GM12878 (cell line): Measurements from ENCODE around the gene COL13A1. TPM values are rescaled to one million over a fixed set of nuclear protein-coding genes. Genes with fewer than 3 reads are reported as not detected.

Source experiments
- ATAC-seq: fragments of 200-7000 bp; cut with Tn5 transposase; 3 replicates; pipeline ENCODE4 v1.9.1; 2020; ENCODE audit warnings: mild to moderate bottlenecking, moderate library complexity
- BruUV-seq: library from RNA; stranded (reverse); fragments of 400-500 nt; replicated peaks from 2 replicates; lab custom pipeline; 2021; lab: Mats Ljungman, UMichigan
- CTCF ChIA-PET: fragments of 300-600 bp; sonication (Branson Sonifier 250); formaldehyde crosslinking; extraction: SDS; loops from one replicate; lab custom pipeline; 2021; ENCODE audit warnings: inconsistent platforms; lab: Yijun Ruan, JAX
- POLR2A ChIA-PET: fragments of 350-600 bp; formaldehyde crosslinking; extraction: SDS; loops from one replicate; lab custom pipeline; 2021; ENCODE audit warnings: inconsistent platforms; lab: Charles Lee
- RAD21 ChIA-PET: fragments of 300-600 bp; sonication (Branson Sonifier 250); formaldehyde crosslinking; loops from one replicate; lab custom pipeline; 2023; ENCODE audit warnings: antibody characterized with exemption; ENCODE audit not compliant: unreplicated experiment; lab: Charles Lee
- SMC1A ChIA-PET: fragments of 300-600 bp; sonication (Branson Sonifier 250); formaldehyde crosslinking; loops from one replicate; lab custom pipeline; 2023; ENCODE audit not compliant: unreplicated experiment, uncharacterized antibody; lab: Charles Lee
- DNase-seq: peaks from one replicate; pipeline ENCODE4 v3.0.0-alpha.2; 2011; ENCODE audit warnings: low read depth, low spot score
- FAIRE-seq: peaks from 3 replicates; lab custom pipeline; 2011; peaks lifted over from hg19 to GRCh38; lab: Jason Lieb, UNC
- H2AFZ ChIP-seq: 2 replicates; pipeline ENCODE4 v1.6.0; 2011; ENCODE audit warnings: low read depth, low read length, control low read depth; ENCODE audit not compliant: control insufficient read depth
- H3K27ac ChIP-seq: 2 replicates; pipeline ENCODE4 v1.5.1; 2011; ENCODE audit warnings: control low read depth; ENCODE audit not compliant: control insufficient read depth, insufficient read depth
- H3K27me3 ChIP-seq, 2 experiments: replicated peaks in 1 of 2; 2 replicates each; pipeline versions ENCODE4 v1.6.0 to v1.6.1; 2011; ENCODE audit warnings: low read length in 1 of 2; ENCODE audit not compliant: control insufficient read depth in 2 of 2, insufficient read depth in 2 of 2
- H3K36me3 ChIP-seq, 2 experiments: 2 replicates each; pipeline ENCODE4 v1.5.1; 2011; ENCODE audit warnings: low read length in 1 of 2; ENCODE audit not compliant: control insufficient read depth in 2 of 2, insufficient read depth in 2 of 2
- H3K4me1 ChIP-seq: 2 replicates; pipeline ENCODE4 v1.6.1; 2011; ENCODE audit warnings: mild to moderate bottlenecking, low read length, moderate library complexity, mixed read lengths; ENCODE audit not compliant: control insufficient read depth, insufficient read depth
- H3K4me2 ChIP-seq: 2 replicates; pipeline ENCODE4 v1.6.0; 2011; ENCODE audit warnings: control low read depth; ENCODE audit not compliant: control insufficient read depth, insufficient read depth
- H3K4me3 ChIP-seq: fragments of 200-600 bp; sonication (generic); 2 replicates; pipeline ENCODE4 v1.5.1; 2016
- H3K79me2 ChIP-seq: 2 replicates; pipeline ENCODE4 v1.6.0; 2011; ENCODE audit warnings: low read length; ENCODE audit not compliant: control insufficient read depth, insufficient read depth
- H3K9ac ChIP-seq: 2 replicates; pipeline ENCODE4 v1.8.0; 2011; ENCODE audit warnings: low read length, control low read depth, mixed read lengths; ENCODE audit not compliant: control insufficient read depth, insufficient read depth
- H3K9me3 ChIP-seq: replicated peaks from 3 replicates; pipeline ENCODE4 v1.5.1; 2011; ENCODE audit warnings: mild to moderate bottlenecking, low read length; ENCODE audit not compliant: control insufficient read depth, insufficient read depth
- H4K20me1 ChIP-seq: 2 replicates; pipeline ENCODE4 v1.6.0; 2011; ENCODE audit not compliant: control insufficient read depth, insufficient read depth
- BCL11A ChIP-seq: IDR thresholded peaks from 2 replicates; pipeline ENCODE4 v1.6.1; 2011; ENCODE audit warnings: low read depth, low read length
- BHLHE40 ChIP-seq, 2 experiments: fragments of 450-650 bp in 1 of 2; IDR thresholded peaks; 2 replicates each; pipeline ENCODE4 v1.6.1; 2011 to 2017; ENCODE audit warnings: low read depth in 2 of 2, borderline replicate concordance in 1 of 2, improper control_type of control experiment in 1 of 2, low read length in 1 of 2, mild to moderate bottlenecking in 1 of 2
- IRF5 ChIP-seq: fragments of 450-650 bp; IDR thresholded peaks from 2 replicates; pipeline ENCODE4 v1.6.1; 2017; ENCODE audit warnings: borderline replicate concordance
- MXI1 ChIP-seq: fragments of 150-350 bp; IDR thresholded peaks from 2 replicates; pipeline ENCODE4 v1.6.1; 2011; ENCODE audit warnings: low read depth, mild to moderate bottlenecking, inconsistent platforms, low read length, improper control_type of control experiment
- NFYB ChIP-seq: IDR thresholded peaks from 2 replicates; pipeline ENCODE4 v1.6.1; 2011; ENCODE audit warnings: low read depth, mild to moderate bottlenecking, low read length, improper control_type of control experiment, moderate library complexity; ENCODE audit not compliant: insufficient read depth
- POLR2A ChIP-seq: IDR thresholded peaks from 2 replicates; pipeline ENCODE4 v1.6.1; 2011; ENCODE audit warnings: low read depth, mild to moderate bottlenecking, low read length
- RELA ChIP-seq: fragments of 450-650 bp; IDR thresholded peaks from 2 replicates; pipeline ENCODE4 v1.8.0; 2014; ENCODE audit warnings: borderline replicate concordance; ENCODE audit not compliant: partially characterized antibody
- SP1 ChIP-seq: IDR thresholded peaks from one replicate; pipeline ENCODE4 v1.6.1; 2011; ENCODE audit warnings: low read depth, low read length
- SREBF2 ChIP-seq: IDR thresholded peaks from 2 replicates; pipeline ENCODE4 v1.6.1; 2012; ENCODE audit warnings: mild to moderate bottlenecking, low read length
- SRF ChIP-seq, 2 experiments: IDR thresholded peaks; 2 replicates each; pipeline ENCODE4 v1.6.1; 2011; ENCODE audit warnings: low read depth in 2 of 2, low read length in 2 of 2, mild to moderate bottlenecking in 1 of 2, moderate library complexity in 1 of 2
- ZNF592 ChIP-seq: fragments of 450-650 bp; IDR thresholded peaks from 2 replicates; pipeline ENCODE4 v1.6.1; 2017; ENCODE audit warnings: mild to moderate bottlenecking, moderate library complexity
- ZNF687 ChIP-seq: fragments of 450-650 bp; IDR thresholded peaks from 2 replicates; pipeline ENCODE4 v1.6.1; 2017; ENCODE audit warnings: mild to moderate bottlenecking, moderate library complexity
- WGBS: methylation state at CpG from one replicate; pipeline ENCODE4 v1.1.6; 2016; ENCODE audit warnings: low lambda C conversion rate; ENCODE audit not compliant: insufficient replicate concordance, insufficient coverage; ENCODE audit errors: missing lambda C conversion rate; 5-methylcytosine and 5-hydroxymethylcytosine counted together
- in situ Hi-C: fragments of 300-500 bp; cut with MboI; formaldehyde crosslinking; loops from 9 replicates; pipeline ENCODE4 v1.14.3; 2018; ENCODE audit warnings: mixed read lengths
- intact Hi-C: fragments of 100-400 bp; cut with micrococcal nuclease; formaldehyde crosslinking; loops from one replicate; pipeline ENCODE4 v1.14.2; 2022; ENCODE audit not compliant: unreplicated experiment
- polyA plus RNA-seq, 11 experiments: library from polyadenylated mRNA; depleted of rRNA in 4 of 11; unstranded in 6 of 11; stranded (reverse) in 5 of 11; fragments of >200 nt; fragmentation: Nextera tagmentation in 4 of 11; fragmentation: Illumina TruSeq in 1 of 11; extraction: Ambion mirVana in 4 of 11; extraction: Trizol in 1 of 11; gene quantifications; 1 replicate in 1 of 11; 2 replicates in 10 of 11; pipeline versions ENCODE4 v1.2.1 to v1.2.3, GENCODE V29; 2011 to 2016; ENCODE audit warnings: inconsistent platforms in 2 of 11, missing spikeins in 2 of 11, low read depth in 1 of 11
- total RNA-seq, 4 experiments: library from RNA; depleted of rRNA in 3 of 4; stranded (reverse); fragments of >200 nt in 3 of 4; fragmentation: Illumina TruSeq in 1 of 4; extraction: Trizol in 1 of 4; gene quantifications; 2 replicates each; pipeline versions ENCODE4 v1.2.1 to v1.2.3, GENCODE V29; 2013 to 2021

Gene COL13A1
- total and polyA plus RNA-seq, 10 of the 15 experiments (the other 5 are each of a cell fraction or from before 2014, with no cell fraction given) = 0.03 to 0.15 (median 0.05) TPM; not detected in 7

DNA sequence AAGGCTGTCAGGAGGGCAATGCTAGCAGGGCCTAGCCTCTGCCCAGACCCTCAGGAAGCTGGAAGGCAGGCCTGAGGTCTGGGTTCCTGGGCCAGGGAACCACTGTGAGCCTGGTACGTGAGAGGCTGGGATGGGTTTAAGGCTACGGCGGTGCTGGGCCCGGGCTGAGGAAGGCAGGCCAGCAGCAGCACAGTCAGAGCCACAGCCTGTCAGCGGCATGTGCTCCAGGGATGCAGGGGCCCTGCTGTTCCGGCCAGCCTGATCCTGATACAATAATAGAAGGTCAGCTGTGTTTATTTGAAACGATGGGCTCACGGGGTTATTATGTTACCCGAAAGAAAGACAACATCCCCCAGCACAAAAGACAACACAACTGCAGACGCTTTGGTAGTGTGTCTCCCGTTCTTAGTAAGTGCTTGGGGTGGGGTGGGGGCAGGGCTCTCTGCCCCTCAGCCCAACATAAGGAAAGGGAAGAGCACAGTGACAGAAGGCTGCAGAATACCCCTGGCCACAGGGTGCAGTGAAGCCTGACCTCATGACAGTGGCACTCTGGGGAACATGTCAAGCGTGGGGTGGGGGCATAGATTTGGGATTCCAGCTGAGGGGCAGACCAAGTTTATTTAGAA, 95.0 kb downstream of the COL13A1 start:
- 0 out of 2 replicates have a peak, but pooled peaks cover 3% of the 10 kb centered on the region for H4K20me1 ChIP-seq
- FAIRE-seq = no peak
- ChIA-PET SMC1A (no interaction called here), RAD21 (no interaction called here), CTCF (interaction anchor here (0.6 to 1.2 kb wide), 2 partner anchors 61 to 1079 kb away, joined by 3 read pairs; no protein-coding TSS in a partner anchor), POLR2A (no interaction called here)
- no peak overlapping the region for H3K4me3 ChIP-seq
- ATAC-seq = no peak
- H3K9ac ChIP-seq = no peak overlapping the region
- H3K36me3 ChIP-seq = no peaks in the 10 kb centered on the region
- H3K4me2 ChIP-seq = no peak overlapping the region
- H3K27ac ChIP-seq = no peak overlapping the region
- BruUV-seq = no TSS peak
- H3K4me1 ChIP-seq = no peaks in the 10 kb centered on the region
- in situ Hi-C loops = no loop called here
- no peaks in the 10 kb centered on the region for H3K79me2 ChIP-seq
- WGBS = 27% methylated on average over 12 of the region's 12 CpGs
- no peak for DNase-seq
- TF ChIP-seq BCL11A = no peak
- TF ChIP-seq NFYB = no peak
- no peak for TF ChIP-seq RELA
- no peak for TF ChIP-seq SP1
- no peak for TF ChIP-seq ZNF592
- no peak for TF ChIP-seq ZNF687
- TF ChIP-seq SREBF2 = no peak
- TF ChIP-seq IRF5 = no peak
- TF ChIP-seq MXI1 = no peak
- no peak for TF ChIP-seq BHLHE40 (IDR thresholded peaks at IDR 0.05; ENCODE audit: borderline replicate concordance in 1 of 2, low read depth in 2 of 2, low read length in 1 of 2)
- no peak for TF ChIP-seq SRF (IDR thresholded peaks at IDR 0.05; ENCODE audit: low read depth in 2 of 2, low read length in 2 of 2)
- TF ChIP-seq POLR2A = no peak
- TF ChIP-seq, all 136 proteins: peak for 0
- Histone ChIP-seq H3K9me3 (no peaks in the 10 kb centered on the region), H2AFZ (no peak overlapping the region), H3K27me3 (peaks cover 0 to 1% of the 10 kb centered on the region in 2 experiments; a peak in 2 of 4 replicates)
- intact Hi-C loops = no loop called here
